Measurements from ENCODE around the gene CNN3. TPM values are rescaled to one million over a fixed set of nuclear protein-coding genes. Genes with fewer than 3 reads are reported as not detected.
A peak's percentile ranks its signal among the peaks of the same experiment; 100 is the strongest.

Gene CNN3
- total RNA-seq, 1 donor from 2014 or later, result 238 TPM

DNA sequence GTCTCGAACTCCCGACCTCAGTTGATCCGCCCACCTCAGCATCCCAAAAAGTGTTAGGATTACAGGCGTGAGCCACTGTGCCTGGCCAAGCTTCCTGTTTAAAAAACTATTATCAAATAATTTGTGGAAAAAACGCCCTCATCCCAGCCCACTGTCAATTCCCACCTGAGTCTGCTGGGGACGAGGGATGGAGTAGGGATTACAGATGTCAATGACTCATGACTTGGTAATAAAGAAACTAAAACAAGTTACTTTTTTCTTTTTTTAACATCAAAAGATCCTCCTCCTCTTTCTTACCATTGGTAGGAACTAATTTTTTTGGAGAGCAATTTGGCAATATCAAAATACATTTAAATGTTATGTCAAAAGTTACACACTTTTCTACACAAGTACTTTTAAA is 9.7 kb downstream of the CNN3 start:
- Mint-ChIP-seq H3K27me3 (ENCODE audit: unreplicated experiment) (no peaks in the 10 kb centered on the region), H3K36me3 (ENCODE audit: unreplicated experiment) (peaks cover 6% of the 10 kb centered on the region), H3K4me1 (ENCODE audit: unreplicated experiment) (peaks cover 67% of the 10 kb centered on the region), H3K9me3 (ENCODE audit: unreplicated experiment) (no peaks in the 10 kb centered on the region), H3K4me3 (ENCODE audit: unreplicated experiment) (no peak overlapping the region), H3K27ac (ENCODE audit: unreplicated experiment) (peak overlapping the region; percentile 25)
- DNase-seq (ENCODE audit: extremely low spot score, unreplicated experiment), result no peak
- TF ChIP-seq CTCF (IDR thresholded peaks at IDR 0.05), result no peak

DNA sequence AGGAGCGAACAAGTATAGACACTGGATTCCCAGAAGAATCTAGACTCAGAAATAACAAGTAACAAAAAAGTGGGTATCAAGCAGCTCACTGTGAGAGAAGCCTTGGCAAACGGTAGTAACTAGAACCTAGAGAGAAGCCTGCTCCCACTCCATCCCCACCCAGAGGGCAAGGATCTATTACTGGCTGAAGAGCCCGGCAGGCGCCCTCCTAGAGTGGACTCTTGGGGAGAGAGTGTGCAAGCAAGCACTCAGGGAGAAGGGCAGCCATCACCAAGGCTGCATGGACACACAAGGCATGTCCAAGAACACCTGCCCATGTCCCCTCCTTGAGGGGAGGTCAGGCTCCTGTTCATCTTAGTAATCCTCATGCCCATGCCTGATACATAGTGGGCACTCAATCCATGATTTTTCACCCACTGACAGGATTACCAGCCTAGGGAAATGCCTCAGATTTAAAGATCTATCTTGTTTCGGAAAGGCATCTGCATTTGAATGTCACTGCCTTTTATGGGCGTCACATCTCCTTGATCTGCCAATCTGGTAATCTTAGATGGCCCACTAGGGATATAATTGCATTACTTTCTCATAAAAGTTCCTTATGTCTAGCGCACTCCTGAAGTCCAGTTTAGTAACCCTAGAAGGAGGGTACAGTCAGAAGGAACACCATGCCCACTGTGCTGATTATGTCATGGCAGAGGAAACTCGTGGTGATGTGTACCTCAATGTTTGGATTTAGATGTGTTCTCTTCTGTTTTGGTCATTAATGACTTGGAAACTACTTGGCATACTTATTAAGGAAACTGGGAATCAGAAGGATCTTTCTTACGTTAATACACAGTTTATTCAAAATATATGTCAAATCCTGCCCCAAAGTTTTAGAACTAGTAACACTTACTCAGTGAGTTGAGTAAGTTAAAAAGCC is 14.4 kb downstream of the CNN3 start:
- peaks cover 14% of the 10 kb centered on the region for H3K36me3 Mint-ChIP-seq (ENCODE audit: unreplicated experiment)
- no peak for DNase-seq (ENCODE audit: extremely low spot score, unreplicated experiment)

GRCh38 chr1:94909486-94909885 is 17.4 kb downstream of the CNN3 start:
- peaks cover 63% of the 10 kb centered on the region for H3K4me1 Mint-ChIP-seq (ENCODE audit: unreplicated experiment)

More for the DNA sequence above, 14.4 kb downstream of the CNN3 start:
- Mint-ChIP-seq H3K27ac (ENCODE audit: unreplicated experiment) (peak overlapping the region; percentile 15), H3K27me3 (ENCODE audit: unreplicated experiment) (no peaks in the 10 kb centered on the region), H3K9me3 (ENCODE audit: unreplicated experiment) (no peaks in the 10 kb centered on the region), H3K4me3 (ENCODE audit: unreplicated experiment) (no peak overlapping the region), H3K4me1 (ENCODE audit: unreplicated experiment) (peaks cover 62% of the 10 kb centered on the region)
- TF ChIP-seq CTCF (IDR thresholded peaks at IDR 0.05), result no peak

DNA sequence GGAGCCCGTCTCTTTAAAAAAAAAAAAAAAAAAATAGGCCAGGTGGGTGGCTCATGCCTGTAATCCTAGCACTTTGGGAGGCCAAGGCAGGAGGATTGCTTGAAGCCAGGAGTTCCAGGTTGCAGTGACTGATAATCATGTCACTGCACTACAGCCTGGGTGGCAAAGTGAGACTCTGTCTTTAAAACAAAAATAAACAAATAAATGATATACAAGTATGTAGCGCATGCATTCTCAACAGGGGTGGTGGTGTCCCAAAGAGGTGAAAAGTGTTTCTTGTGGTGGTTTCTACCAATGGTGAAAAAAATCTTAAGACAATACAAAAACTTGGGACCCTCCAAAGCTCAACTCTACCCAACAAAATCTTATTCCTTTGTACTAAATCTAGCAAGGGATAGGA is 17.9 kb downstream of the CNN3 start:
- Mint-ChIP-seq H3K36me3 (ENCODE audit: unreplicated experiment) (peaks cover 24% of the 10 kb centered on the region), H3K27me3 (ENCODE audit: unreplicated experiment) (no peaks in the 10 kb centered on the region), H3K27ac (ENCODE audit: unreplicated experiment) (peak overlapping the region; percentile 79), H3K9me3 (ENCODE audit: unreplicated experiment) (no peaks in the 10 kb centered on the region), H3K4me1 (ENCODE audit: unreplicated experiment) (peaks cover 60% of the 10 kb centered on the region), H3K4me3 (ENCODE audit: unreplicated experiment) (no peak overlapping the region)
- no peak for TF ChIP-seq CTCF (IDR thresholded peaks at IDR 0.05)
- no peak for DNase-seq (ENCODE audit: extremely low spot score, unreplicated experiment)

More at GRCh38 chr1:94909486-94909885, 17.4 kb downstream of the CNN3 start:
- peaks cover 24% of the 10 kb centered on the region for H3K36me3 Mint-ChIP-seq (ENCODE audit: unreplicated experiment)
- DNase-seq (ENCODE audit: extremely low spot score, unreplicated experiment), result no peak
- no peaks in the 10 kb centered on the region for H3K9me3 Mint-ChIP-seq (ENCODE audit: unreplicated experiment)
- H3K27ac Mint-ChIP-seq (ENCODE audit: unreplicated experiment), result peak overlapping the region; percentile 79
- no peaks in the 10 kb centered on the region for H3K27me3 Mint-ChIP-seq (ENCODE audit: unreplicated experiment)
- H3K4me3 Mint-ChIP-seq (ENCODE audit: unreplicated experiment), result no peak overlapping the region
- TF ChIP-seq CTCF (IDR thresholded peaks at IDR 0.05), result no peak

DNA sequence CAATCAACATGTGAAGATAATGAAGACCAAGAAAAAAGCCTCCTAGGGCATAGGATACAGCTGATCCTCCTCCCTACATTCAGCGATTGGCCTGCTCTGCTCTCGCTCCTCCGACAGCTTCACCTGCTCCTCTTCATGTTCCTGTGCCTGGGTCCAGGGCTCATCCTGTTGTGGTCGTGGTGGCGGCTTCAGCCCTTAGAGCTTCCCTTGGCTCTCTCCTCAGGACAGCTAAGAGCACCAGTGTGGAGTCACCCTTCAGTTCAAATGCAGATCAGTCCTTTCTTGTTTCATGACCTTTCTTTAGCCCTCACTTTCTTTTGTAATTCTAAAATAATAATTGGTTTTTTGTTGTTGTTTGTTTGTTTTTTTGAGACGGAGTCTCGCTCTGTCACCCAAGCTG is 18.7 kb downstream of the CNN3 start:
- H3K36me3 Mint-ChIP-seq (ENCODE audit: unreplicated experiment), result peaks cover 25% of the 10 kb centered on the region
- peaks cover 59% of the 10 kb centered on the region for H3K4me1 Mint-ChIP-seq (ENCODE audit: unreplicated experiment)
- DNase-seq (ENCODE audit: extremely low spot score, unreplicated experiment), result no peak
- no peak for TF ChIP-seq CTCF (IDR thresholded peaks at IDR 0.05)
- H3K9me3 Mint-ChIP-seq (ENCODE audit: unreplicated experiment), result no peaks in the 10 kb centered on the region
- H3K27ac Mint-ChIP-seq (ENCODE audit: unreplicated experiment), result no peak overlapping the region
- H3K4me3 Mint-ChIP-seq (ENCODE audit: unreplicated experiment), result no peak overlapping the region
- no peaks in the 10 kb centered on the region for H3K27me3 Mint-ChIP-seq (ENCODE audit: unreplicated experiment)
